ENCODE data around the gene TSNAX. TPM values are rescaled to one million over a fixed set of nuclear protein-coding genes. Genes with fewer than 3 reads are reported as not detected.

Gene TSNAX
- total and polyA plus RNA-seq, 4 donors: 12.8 to 25.4 (median 19.6) TPM

GRCh38 chr1:231611111-231611510 lies 82.6 kb downstream of the TSNAX start (continued):
- no peak for TF ChIP-seq ZBTB33 (IDR thresholded peaks at IDR 0.05)

GRCh38 chr1:231611851-231612250 lies 83.4 kb downstream of the TSNAX start:
- H3K9me3 ChIP-seq (ENCODE audit: control insufficient read depth in 4 of 4, low read length in 3 of 4): no peaks in the 10 kb centered on the region
- WGBS: 89% methylated on average over 5 of the region's 5 CpGs
- no peak overlapping the region for H3K4me3 ChIP-seq (ENCODE audit: low read depth in 1 of 3, low read length in 3 of 3)
- peaks cover 0 to 4% (median 0%) of the 10 kb centered on the region in 4 donors for H3K4me1 ChIP-seq (ENCODE audit: control insufficient read depth in 4 of 4, insufficient read depth in 4 of 4, low read length in 3 of 4)
- no peak overlapping the region for H3K27ac ChIP-seq (ENCODE audit: low read depth in 1 of 2, low read length in 2 of 2)
- no peak overlapping the region for H3K9ac ChIP-seq (ENCODE audit: low read depth in 1 of 2, low read length in 2 of 2)
- TF ChIP-seq CTCF (IDR thresholded peaks at IDR 0.05; ENCODE audit: low read depth, low read length, missing input control) (no peak), HNF4A (conservative IDR thresholded peaks at IDR 0.05) (no peak), HNF4G (IDR thresholded peaks at IDR 0.05) (no peak), RAD21 (IDR thresholded peaks at IDR 0.05) (no peak), FOXA2 (IDR thresholded peaks at IDR 0.05) (no peak), ATF3 (IDR thresholded peaks at IDR 0.05) (no peak), JUND (IDR thresholded peaks at IDR 0.05) (no peak), TAF1 (conservative IDR thresholded peaks at IDR 0.05) (no peak), FOXA1 (IDR thresholded peaks at IDR 0.05) (no peak), YY1 (IDR thresholded peaks at IDR 0.05) (no peak), RXRA (IDR thresholded peaks at IDR 0.05) (no peak)
- TF ChIP-seq, protein P1, sequence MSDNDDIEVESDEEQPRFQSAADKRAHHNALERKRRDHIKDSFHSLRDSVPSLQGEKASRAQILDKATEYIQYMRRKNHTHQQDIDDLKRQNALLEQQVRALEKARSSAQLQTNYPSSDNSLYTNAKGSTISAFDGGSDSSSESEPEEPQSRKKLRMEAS (IDR thresholded peaks at IDR 0.05): no peak
- no peaks in the 10 kb centered on the region for H3K36me3 ChIP-seq (ENCODE audit: control insufficient read depth in 4 of 4, insufficient read depth in 3 of 4, low read depth in 1 of 4, low read length in 3 of 4)
- DNase-seq (ENCODE audit: low spot score): no peak
- H3K27me3 ChIP-seq (ENCODE audit: control insufficient read depth in 4 of 4, insufficient read depth in 4 of 4, low read length in 3 of 4): no peaks in the 10 kb centered on the region

GRCh38 chr1:231612393-231613089 lies 84.1 kb downstream of the TSNAX start:
- H3K27me3 ChIP-seq (ENCODE audit: control insufficient read depth in 4 of 4, insufficient read depth in 4 of 4, low read length in 3 of 4): no peaks in the 10 kb centered on the region
- H3K4me3 ChIP-seq (ENCODE audit: low read depth in 1 of 3, low read length in 3 of 3): no peak overlapping the region
- no peak for TF ChIP-seq RXRA (IDR thresholded peaks at IDR 0.05)
- no peak for TF ChIP-seq CTCF (IDR thresholded peaks at IDR 0.05; ENCODE audit: low read depth, low read length, missing input control)
- no peak for TF ChIP-seq FOXA1 (IDR thresholded peaks at IDR 0.05)
- TF ChIP-seq RAD21 (IDR thresholded peaks at IDR 0.05): no peak
- TF ChIP-seq, protein P2, sequence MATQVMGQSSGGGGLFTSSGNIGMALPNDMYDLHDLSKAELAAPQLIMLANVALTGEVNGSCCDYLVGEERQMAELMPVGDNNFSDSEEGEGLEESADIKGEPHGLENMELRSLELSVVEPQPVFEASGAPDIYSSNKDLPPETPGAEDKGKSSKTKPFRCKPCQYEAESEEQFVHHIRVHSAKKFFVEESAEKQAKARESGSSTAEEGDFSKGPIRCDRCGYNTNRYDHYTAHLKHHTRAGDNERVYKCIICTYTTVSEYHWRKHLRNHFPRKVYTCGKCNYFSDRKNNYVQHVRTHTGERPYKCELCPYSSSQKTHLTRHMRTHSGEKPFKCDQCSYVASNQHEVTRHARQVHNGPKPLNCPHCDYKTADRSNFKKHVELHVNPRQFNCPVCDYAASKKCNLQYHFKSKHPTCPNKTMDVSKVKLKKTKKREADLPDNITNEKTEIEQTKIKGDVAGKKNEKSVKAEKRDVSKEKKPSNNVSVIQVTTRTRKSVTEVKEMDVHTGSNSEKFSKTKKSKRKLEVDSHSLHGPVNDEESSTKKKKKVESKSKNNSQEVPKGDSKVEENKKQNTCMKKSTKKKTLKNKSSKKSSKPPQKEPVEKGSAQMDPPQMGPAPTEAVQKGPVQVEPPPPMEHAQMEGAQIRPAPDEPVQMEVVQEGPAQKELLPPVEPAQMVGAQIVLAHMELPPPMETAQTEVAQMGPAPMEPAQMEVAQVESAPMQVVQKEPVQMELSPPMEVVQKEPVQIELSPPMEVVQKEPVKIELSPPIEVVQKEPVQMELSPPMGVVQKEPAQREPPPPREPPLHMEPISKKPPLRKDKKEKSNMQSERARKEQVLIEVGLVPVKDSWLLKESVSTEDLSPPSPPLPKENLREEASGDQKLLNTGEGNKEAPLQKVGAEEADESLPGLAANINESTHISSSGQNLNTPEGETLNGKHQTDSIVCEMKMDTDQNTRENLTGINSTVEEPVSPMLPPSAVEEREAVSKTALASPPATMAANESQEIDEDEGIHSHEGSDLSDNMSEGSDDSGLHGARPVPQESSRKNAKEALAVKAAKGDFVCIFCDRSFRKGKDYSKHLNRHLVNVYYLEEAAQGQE (IDR thresholded peaks at IDR 0.05): no peak
- no peak for TF ChIP-seq SP1 (IDR thresholded peaks at IDR 0.05)
- TF ChIP-seq EGR1 (IDR thresholded peaks at IDR 0.05; ENCODE audit: low read depth in 2 of 2): no peak
- no peak for TF ChIP-seq GABPA (IDR thresholded peaks at IDR 0.05 in 1 of 2, conservative IDR thresholded peaks at IDR 0.05 in 1 of 2)
- TF ChIP-seq YY1 (IDR thresholded peaks at IDR 0.05): no peak
- TF ChIP-seq TAF1 (conservative IDR thresholded peaks at IDR 0.05): no peak
- TF ChIP-seq, protein P1 (IDR thresholded peaks at IDR 0.05): no peak
- H3K9ac ChIP-seq (ENCODE audit: low read depth in 1 of 2, low read length in 2 of 2): no peak overlapping the region
- peaks cover 0 to 4% (median 0%) of the 10 kb centered on the region in 4 donors for H3K4me1 ChIP-seq (ENCODE audit: control insufficient read depth in 4 of 4, insufficient read depth in 4 of 4, low read length in 3 of 4)
- WGBS: 79% methylated on average over 10 of the region's 10 CpGs
- no peak overlapping the region for H3K27ac ChIP-seq (ENCODE audit: low read depth in 1 of 2, low read length in 2 of 2)
- no peak for DNase-seq (ENCODE audit: low spot score)
- no peaks in the 10 kb centered on the region for H3K36me3 ChIP-seq (ENCODE audit: control insufficient read depth in 4 of 4, insufficient read depth in 3 of 4, low read depth in 1 of 4, low read length in 3 of 4)
- no peaks in the 10 kb centered on the region for H3K9me3 ChIP-seq (ENCODE audit: control insufficient read depth in 4 of 4, low read length in 3 of 4)

All from liver (tissue), 9 donors.